Measurements from ENCODE around the gene TAF11.

GRCh38 chr6:34904990-34905613 is 17.3 kb upstream of the TAF11 start:
- no peak for TF ChIP-seq CTCF (IDR thresholded peaks at IDR 0.05)
- TF ChIP-seq POLR2A (IDR thresholded peaks at IDR 0.05) = no peak
